Measurements from ENCODE around the gene LTBP4. TPM values are rescaled to one million over a fixed set of nuclear protein-coding genes. Genes with fewer than 3 reads are reported as not detected.
A peak's percentile ranks its signal among the peaks of the same experiment; 100 is the strongest.

Gene LTBP4
- total and polyA plus RNA-seq, 2 of the 13 experiments (the other 11 are each of a cell fraction or from before 2014, with no cell fraction given): 0.86 to 2.3 TPM

- TF ChIP-seq PAXIP1 (CRISPR knock-in tag; conservative IDR thresholded peaks at IDR 0.05): no peak
- TF ChIP-seq YEATS4 (CRISPR knock-in tag; IDR thresholded peaks at IDR 0.05; ENCODE audit: borderline replicate concordance): peak; percentile 98
- TF ChIP-seq ZNF589 (CRISPR knock-in tag; conservative IDR thresholded peaks at IDR 0.05): 0 out of 2 replicates have a peak, but pooled peaks have one; percentile 54
- no peak for TF ChIP-seq SIN3B (IDR thresholded peaks at IDR 0.05; ENCODE audit: low read length)
- TF ChIP-seq TEF (CRISPR knock-in tag; IDR thresholded peaks at IDR 0.05): no peak; the same call in 1 of the 2 replicates
- TF ChIP-seq ZNF557 (CRISPR knock-in tag; IDR thresholded peaks at IDR 0.05): peak; percentile 76; the same call in 1 of the 2 replicates
- TF ChIP-seq ZNF766 (CRISPR knock-in tag; IDR thresholded peaks at IDR 0.05; ENCODE audit: borderline replicate concordance): peak; percentile 73; the same call in 1 of the 2 replicates
- no peak for TF ChIP-seq GZF1 (CRISPR knock-in tag; IDR thresholded peaks at IDR 0.05)
- TF ChIP-seq HIVEP1 (CRISPR knock-in tag; IDR thresholded peaks at IDR 0.05): no peak
- TF ChIP-seq JARID2 (CRISPR knock-in tag; IDR thresholded peaks at IDR 0.05; ENCODE audit: insufficient replicate concordance): no peak
- no peak for TF ChIP-seq NFATC3 (CRISPR knock-in tag; IDR thresholded peaks at IDR 0.05)
- TF ChIP-seq, protein P1, sequence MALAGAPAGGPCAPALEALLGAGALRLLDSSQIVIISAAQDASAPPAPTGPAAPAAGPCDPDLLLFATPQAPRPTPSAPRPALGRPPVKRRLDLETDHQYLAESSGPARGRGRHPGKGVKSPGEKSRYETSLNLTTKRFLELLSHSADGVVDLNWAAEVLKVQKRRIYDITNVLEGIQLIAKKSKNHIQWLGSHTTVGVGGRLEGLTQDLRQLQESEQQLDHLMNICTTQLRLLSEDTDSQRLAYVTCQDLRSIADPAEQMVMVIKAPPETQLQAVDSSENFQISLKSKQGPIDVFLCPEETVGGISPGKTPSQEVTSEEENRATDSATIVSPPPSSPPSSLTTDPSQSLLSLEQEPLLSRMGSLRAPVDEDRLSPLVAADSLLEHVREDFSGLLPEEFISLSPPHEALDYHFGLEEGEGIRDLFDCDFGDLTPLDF (CRISPR knock-in tag; IDR thresholded peaks at IDR 0.05): peak; percentile 46; the same call in 1 of the 2 replicates
- TF ChIP-seq PITX1 (CRISPR knock-in tag; IDR thresholded peaks at IDR 0.05): no peak
- TF ChIP-seq ZNF205 (CRISPR knock-in tag; IDR thresholded peaks at IDR 0.05): peak; percentile 63; the same call in 1 of the 2 replicates
- TF ChIP-seq HBP1 (CRISPR knock-in tag; IDR thresholded peaks at IDR 0.05; ENCODE audit: low read depth): no peak
- no peak for TF ChIP-seq HNRNPUL1 (IDR thresholded peaks at IDR 0.05; ENCODE audit: low read depth, low read length)
- no peak for TF ChIP-seq ZNF83 (CRISPR knock-in tag; IDR thresholded peaks at IDR 0.05; ENCODE audit: borderline replicate concordance)
- TF ChIP-seq, protein P2, sequence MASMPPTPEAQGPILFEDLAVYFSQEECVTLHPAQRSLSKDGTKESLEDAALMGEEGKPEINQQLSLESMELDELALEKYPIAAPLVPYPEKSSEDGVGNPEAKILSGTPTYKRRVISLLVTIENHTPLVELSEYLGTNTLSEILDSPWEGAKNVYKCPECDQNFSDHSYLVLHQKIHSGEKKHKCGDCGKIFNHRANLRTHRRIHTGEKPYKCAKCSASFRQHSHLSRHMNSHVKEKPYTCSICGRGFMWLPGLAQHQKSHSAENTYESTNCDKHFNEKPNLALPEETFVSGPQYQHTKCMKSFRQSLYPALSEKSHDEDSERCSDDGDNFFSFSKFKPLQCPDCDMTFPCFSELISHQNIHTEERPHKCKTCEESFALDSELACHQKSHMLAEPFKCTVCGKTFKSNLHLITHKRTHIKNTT (CRISPR knock-in tag; IDR thresholded peaks at IDR 0.05): no peak
- no peak for TF ChIP-seq RFXANK (CRISPR knock-in tag; IDR thresholded peaks at IDR 0.05)
- no peak for TF ChIP-seq ZFP41 (CRISPR knock-in tag; IDR thresholded peaks at IDR 0.05; ENCODE audit: borderline replicate concordance)
- TF ChIP-seq BHLHE40 (IDR thresholded peaks at IDR 0.05; ENCODE audit: low read length): no peak
- TF ChIP-seq ZNF17 (CRISPR knock-in tag; IDR thresholded peaks at IDR 0.05): no peak
- TF ChIP-seq RBFOX2 (IDR thresholded peaks at IDR 0.05; ENCODE audit: low read depth, low read length): peak; percentile 52; the same call in 1 of the 2 replicates
Measured at GRCh38 chr19:40662925-40663694, 61.9 kb downstream of the LTBP4 start (continued).

Data from HepG2 (cell line).